H1 (cell line): Measurements from ENCODE around the gene MDFIC. TPM values are rescaled to one million over a fixed set of nuclear protein-coding genes. Genes with fewer than 3 reads are reported as not detected.

Source experiments
- CTCF ChIA-PET: fragments of 300-600 bp; sonication (Branson Sonifier 250); formaldehyde crosslinking; loops from one replicate; lab custom pipeline; 2021; ENCODE audit not compliant: partially characterized antibody; lab: Charles Lee
- POLR2A ChIA-PET: fragments of 300-600 bp; sonication (Branson Sonifier 250); formaldehyde crosslinking; loops from one replicate; lab custom pipeline; 2021; ENCODE audit warnings: inconsistent platforms; ENCODE audit not compliant: partially characterized antibody; lab: Charles Lee
- DNase-seq, 2 experiments: peaks; one replicate each; pipeline versions ENCODE4 v3.0.0 to v3.0.0-alpha.2; 2010 to 2022; ENCODE audit warnings: low spot score in 2 of 2, low read depth in 1 of 2, mixed read lengths in 1 of 2
- FAIRE-seq: peaks from 2 replicates; lab custom pipeline; 2011; peaks lifted over from hg19 to GRCh38; lab: Jason Lieb, UNC
- H2AFZ ChIP-seq: 2 replicates; pipeline ENCODE4 v1.8.1; 2012; ENCODE audit warnings: low read length, inconsistent platforms
- H2AK5ac ChIP-seq: 2 replicates; pipeline ENCODE4 v1.6.1; 2013; ENCODE audit warnings: low read depth, low read length
- H2BK120ac ChIP-seq: replicated peaks from 2 replicates; pipeline ENCODE3; 2013; ENCODE audit warnings: low read depth, low read length, inconsistent platforms
- H2BK12ac ChIP-seq: 2 replicates; pipeline ENCODE4 v1.6.1; 2013; ENCODE audit warnings: low read depth, low read length
- H2BK15ac ChIP-seq: 2 replicates; pipeline ENCODE4 v1.6.1; 2013; ENCODE audit warnings: low read length
- H2BK20ac ChIP-seq: 2 replicates; pipeline ENCODE4 v1.6.1; 2013; ENCODE audit warnings: low read length
- H2BK5ac ChIP-seq: 2 replicates; pipeline ENCODE4 v1.6.1; 2013; ENCODE audit warnings: low read depth, low read length
- H3K14ac ChIP-seq: 2 replicates; pipeline ENCODE4 v1.6.1; 2013; ENCODE audit warnings: inconsistent platforms; ENCODE audit not compliant: insufficient read length
- H3K18ac ChIP-seq: 2 replicates; pipeline ENCODE4 v1.6.1; 2013; ENCODE audit warnings: low read length; ENCODE audit errors: extremely low read depth
- H3K23ac ChIP-seq: 2 replicates; pipeline ENCODE4 v1.6.1; 2013; ENCODE audit warnings: inconsistent platforms; ENCODE audit not compliant: insufficient read length
- H3K23me2 ChIP-seq: 2 replicates; pipeline ENCODE4 v1.6.1; 2013; ENCODE audit warnings: low read depth, low read length
- H3K27ac ChIP-seq: 2 replicates; pipeline ENCODE4 v1.6.1; 2011; ENCODE audit warnings: low read depth, low read length, inconsistent platforms
- H3K27me3 ChIP-seq, 4 experiments: replicated peaks in 1 of 4; 1 replicate in 1 of 4; 2 replicates in 3 of 4; pipeline versions ENCODE4 v1.6.1 to v1.8.1; 2011 to 2013; ENCODE audit warnings: low read length in 3 of 4, mild to moderate bottlenecking in 3 of 4, inconsistent platforms in 2 of 4, mixed read lengths in 2 of 4, moderate library complexity in 1 of 4; ENCODE audit not compliant: control insufficient read depth in 3 of 4, insufficient read depth in 3 of 4; ENCODE audit errors: extremely low read depth in 1 of 4
- H3K36me3 ChIP-seq, 4 experiments: 2 replicates each; pipeline versions ENCODE4 v1.6.1 to v1.8.1; 2011 to 2013; ENCODE audit warnings: mild to moderate bottlenecking in 4 of 4, low read length in 3 of 4, moderate library complexity in 2 of 4, control low read depth in 1 of 4, inconsistent platforms in 1 of 4; ENCODE audit not compliant: insufficient read depth in 4 of 4, control insufficient read depth in 2 of 4
- H3K4ac ChIP-seq: replicated peaks from 2 replicates; pipeline ENCODE3; 2013; ENCODE audit warnings: low read length, low read depth, mixed read lengths, inconsistent platforms; ENCODE audit not compliant: insufficient read length
- H3K4me1 ChIP-seq, 4 experiments: replicated peaks in 1 of 4; 1 replicate in 1 of 4; 2 replicates in 3 of 4; pipeline versions ENCODE4 v1.6.1 to v1.8.1; 2011 to 2013; ENCODE audit warnings: low read length in 3 of 4, inconsistent platforms in 2 of 4, mixed read lengths in 1 of 4; ENCODE audit not compliant: insufficient read depth in 4 of 4, control insufficient read depth in 3 of 4
- H3K4me2 ChIP-seq, 2 experiments: 2 replicates each; pipeline versions ENCODE4 v1.6.1 to v1.8.1; 2011 to 2013; ENCODE audit warnings: low read depth in 2 of 2, low read length in 2 of 2, control low read depth in 1 of 2, inconsistent platforms in 1 of 2, mild to moderate bottlenecking in 1 of 2; ENCODE audit not compliant: insufficient read depth in 1 of 2
- H3K4me3 ChIP-seq, 4 experiments: fragments of 200-600, 300-600 bp in 1 of 4; sonication (generic), shearing (Covaris generic), sonication (Bioruptor Twin) in 1 of 4; 2 replicates each; pipeline versions ENCODE4 v1.5.1 to v1.8.1; 2011 to 2016; ENCODE audit warnings: low read length in 4 of 4, low read depth in 3 of 4, control low read depth in 2 of 4, inconsistent platforms in 2 of 4, mild to moderate bottlenecking in 2 of 4, mixed read lengths in 1 of 4, moderate library complexity in 1 of 4; ENCODE audit not compliant: insufficient read depth in 2 of 4; ENCODE audit errors: extremely low read depth in 1 of 4
- H3K56ac ChIP-seq: replicated peaks from 2 replicates; pipeline ENCODE3; 2013; ENCODE audit warnings: low read depth, mild to moderate bottlenecking, mixed read lengths, low read length, inconsistent platforms; ENCODE audit not compliant: insufficient read length
- H3K79me1 ChIP-seq: 2 replicates; pipeline ENCODE4 v1.6.1; 2013; ENCODE audit warnings: low read depth, low read length, control low read depth
- H3K79me2 ChIP-seq, 2 experiments: 2 replicates each; pipeline versions ENCODE4 v1.6.1 to v1.8.1; 2012 to 2013; ENCODE audit warnings: low read length in 2 of 2, mild to moderate bottlenecking in 2 of 2, inconsistent platforms in 1 of 2; ENCODE audit not compliant: insufficient read depth in 2 of 2, control insufficient read depth in 1 of 2
- H3K9ac ChIP-seq, 4 experiments: replicated peaks in 1 of 4; 1 replicate in 1 of 4; 2 replicates in 3 of 4; pipeline versions ENCODE4 v1.6.1 to v1.8.1; 2011 to 2013; ENCODE audit warnings: low read depth in 3 of 4, low read length in 3 of 4, control low read depth in 2 of 4, mild to moderate bottlenecking in 2 of 4, moderate library complexity in 2 of 4, inconsistent platforms in 1 of 4; ENCODE audit errors: extremely low read depth in 1 of 4
- H3K9me3 ChIP-seq, 2 experiments: 2 replicates each; pipeline versions ENCODE4 v1.6.1 to v1.8.1; 2012 to 2013; ENCODE audit warnings: mild to moderate bottlenecking in 2 of 2, moderate library complexity in 2 of 2, control low read depth in 1 of 2, inconsistent platforms in 1 of 2, low read depth in 1 of 2, low read length in 1 of 2, mixed read lengths in 1 of 2; ENCODE audit not compliant: insufficient read depth in 2 of 2
- H4K20me1 ChIP-seq, 2 experiments: replicated peaks in 1 of 2; 2 replicates each; pipeline versions ENCODE3 to v1.8.1; 2011 to 2013; ENCODE audit warnings: inconsistent platforms in 2 of 2, low read length in 2 of 2, mild to moderate bottlenecking in 1 of 2; ENCODE audit not compliant: insufficient read depth in 2 of 2, control insufficient read depth in 1 of 2
- H4K5ac ChIP-seq: 2 replicates; pipeline ENCODE4 v1.6.1; 2013; ENCODE audit warnings: low read length, low read depth, mixed read lengths, inconsistent platforms; ENCODE audit not compliant: insufficient read length
- H4K8ac ChIP-seq: 2 replicates; pipeline ENCODE4 v1.8.0; 2013; ENCODE audit warnings: mild to moderate bottlenecking, moderate library complexity, low read length, inconsistent platforms; ENCODE audit not compliant: insufficient read depth; ENCODE audit errors: extremely low read depth
- H4K91ac ChIP-seq: replicated peaks from 2 replicates; pipeline ENCODE3; 2013; ENCODE audit warnings: low read length, mixed read lengths, inconsistent platforms; ENCODE audit not compliant: insufficient read length
- CEBPB ChIP-seq: IDR thresholded peaks from 2 replicates; pipeline ENCODE4 v1.6.1; 2012; ENCODE audit warnings: low read depth, low read length
- E2F6 ChIP-seq: IDR thresholded peaks from 2 replicates; pipeline ENCODE4 v1.6.1; 2012; ENCODE audit warnings: inconsistent platforms
- RFX5 ChIP-seq: IDR thresholded peaks from 2 replicates; pipeline ENCODE4 v1.6.1; 2011; ENCODE audit warnings: low read depth, low read length, improper control_type of control experiment, borderline replicate concordance
- WGBS, 2 experiments: shearing (Covaris generic) in 1 of 2; methylation state at CpG; one replicate each; pipeline versions ENCODE4 v1.1.6 to v1.1.7; 2013 to 2015; ENCODE audit warnings: low lambda C conversion rate in 2 of 2, mixed read lengths in 2 of 2, inconsistent platforms in 1 of 2, low coverage in 1 of 2, missing lambda C conversion rate in 1 of 2; ENCODE audit not compliant: insufficient replicate concordance in 2 of 2, insufficient coverage in 1 of 2, insufficient read length in 1 of 2; ENCODE audit errors: extremely low coverage in 1 of 2, missing lambda C conversion rate in 1 of 2; 5-methylcytosine and 5-hydroxymethylcytosine counted together
- polyA plus RNA-seq, 7 experiments: library from polyadenylated mRNA; depleted of rRNA in 3 of 7; stranded (reverse) in 5 of 7; unstranded in 2 of 7; fragments of >200 nt in 5 of 7; fragments of 200-250 nt in 2 of 7; gene quantifications; 1 replicate in 5 of 7; 2 replicates in 1 of 7; 4 replicates in 1 of 7; pipeline versions ENCODE4 v1.2.1 to v1.2.3, GENCODE V29; 2011 to 2013; ENCODE audit warnings: missing spikeins in 2 of 7, mixed read lengths in 2 of 7
- total RNA-seq: library from RNA; stranded (reverse); fragmentation: NEBNext Ultra II Directional; extraction: Animal tissue kit (Norgen Biotek cat#: 25700); gene quantifications from 2 replicates; pipeline ENCODE4 v1.2.1, GENCODE V29; 2021

Gene MDFIC
- total and polyA plus RNA-seq, 2 of the 8 experiments (the other 6 are each of a cell fraction or from before 2014, with no cell fraction given) = 2.3 to 11.4 TPM

- 83% methylated on average over 4 of the region's 4 CpGs; no CpG with 5 or more reads in 1 of the 2 experiments for WGBS, 2 experiments
- FAIRE-seq (no peak), DNase-seq (no peak)
- H2AK5ac ChIP-seq = no peak overlapping the region
- no peak overlapping the region for H2AFZ ChIP-seq
- no peak overlapping the region for H2BK15ac ChIP-seq
- H3K4me1 ChIP-seq = peaks cover 0 to 15% (median 4%) of the 10 kb centered on the region in 4 experiments; a peak in 5 of 7 replicates
- H3K23ac ChIP-seq = no peak overlapping the region
- peaks cover 7% of the 10 kb centered on the region for H3K23me2 ChIP-seq
- H4K91ac ChIP-seq = no peak overlapping the region
- peaks cover 0 to 2% (median 0%) of the 10 kb centered on the region in 4 experiments; a peak in 1 of 7 replicates for H3K27me3 ChIP-seq
- H3K79me2 ChIP-seq = no peaks in the 10 kb centered on the region
- H3K18ac ChIP-seq = no peak overlapping the region
- H2BK5ac ChIP-seq = no peak overlapping the region
- no peak overlapping the region for H3K14ac ChIP-seq
- H3K4ac ChIP-seq = no peak overlapping the region
- no peak overlapping the region for H4K8ac ChIP-seq
- H3K27ac ChIP-seq = no peak overlapping the region
- no peak overlapping the region for H3K9ac ChIP-seq
- H3K4me3 ChIP-seq = peak overlapping the region in 1 of 4 experiments; percentile 82; a peak in 1 of 8 replicates
- H2BK20ac ChIP-seq = no peak overlapping the region
- H4K20me1 ChIP-seq = no peaks in the 10 kb centered on the region
- no peak overlapping the region for H4K5ac ChIP-seq
- H2BK120ac ChIP-seq = no peak overlapping the region
- H3K9me3 ChIP-seq = no peaks in the 10 kb centered on the region
- no peaks in the 10 kb centered on the region for H3K36me3 ChIP-seq
- no peaks in the 10 kb centered on the region for H3K79me1 ChIP-seq
- H3K4me2 ChIP-seq = no peak overlapping the region; a peak in 1 of 4 replicates
- H2BK12ac ChIP-seq = no peak overlapping the region
- ChIA-PET CTCF (interaction anchor here (0.7 to 2.5 kb wide), 5 partner anchors 16 to 470 kb away, joined by 3 to 11 read pairs (median 3); no protein-coding TSS in a partner anchor), POLR2A (interaction anchor here (0.8 kb wide), 1 partner anchor 841 kb away, joined by 3 read pairs; no protein-coding TSS in a partner anchor)
- H3K56ac ChIP-seq = no peak overlapping the region
- TF ChIP-seq RFX5 = no peak
- TF ChIP-seq CEBPB = no peak
- TF ChIP-seq E2F6 = no peak
Measured at GRCh38 chr7:114924038-114924712, 2.3 kb downstream of the MDFIC start.
